Lung (tissue), 12 donors: ENCODE measurements around the gene TCEA2. TPM values are rescaled to one million over a fixed set of nuclear protein-coding genes. Genes with fewer than 3 reads are reported as not detected.

Source experiments
- ATAC-seq: fragments of 200-7000 bp; cut with Tn5 transposase; one replicate; pipeline ENCODE4 v1.9.1; 2020; ENCODE audit warnings: moderate number of reproducible peaks; ENCODE audit not compliant: insufficient read depth, low FRiP score
- DNase-seq, 3 donors: peaks; one replicate each; pipeline ENCODE4 v3.0.0-alpha.2; 2013 to 2017
- H3K27ac ChIP-seq, 2 donors: one replicate each; pipeline ENCODE4 v1.5.1; 2013; ENCODE audit warnings: mild to moderate bottlenecking in 2 of 2, moderate library complexity in 2 of 2, control low read depth in 1 of 2, inconsistent platforms in 1 of 2, low read depth in 1 of 2, low read length in 1 of 2
- H3K27me3 ChIP-seq, 3 donors: one replicate each; pipeline ENCODE4 v1.5.1; 2013; ENCODE audit warnings: low read length in 2 of 3; ENCODE audit not compliant: control insufficient read depth in 3 of 3, insufficient read depth in 3 of 3
- H3K36me3 ChIP-seq, 4 donors: one replicate each; pipeline ENCODE4 v1.5.1; 2013; ENCODE audit warnings: low read length in 4 of 4, mild to moderate bottlenecking in 1 of 4, moderate library complexity in 1 of 4; ENCODE audit not compliant: control insufficient read depth in 4 of 4, insufficient read depth in 4 of 4
- H3K4me1 ChIP-seq, 5 donors: one replicate each; pipeline ENCODE4 v1.5.1; 2013; ENCODE audit warnings: low read length in 5 of 5, mild to moderate bottlenecking in 2 of 5, moderate library complexity in 1 of 5; ENCODE audit not compliant: control insufficient read depth in 5 of 5, insufficient read depth in 5 of 5
- H3K4me3 ChIP-seq: one replicate; pipeline ENCODE4 v1.5.1; 2013; ENCODE audit warnings: mild to moderate bottlenecking, control low read depth, moderate library complexity
- H3K9ac ChIP-seq, 2 donors: one replicate each; pipeline ENCODE4 v1.5.1; 2013; ENCODE audit warnings: low read length in 2 of 2, control low read depth in 1 of 2; ENCODE audit not compliant: insufficient read depth in 1 of 2
- H3K9me3 ChIP-seq, 4 donors: one replicate each; pipeline ENCODE4 v1.5.1; 2013; ENCODE audit warnings: low read length in 3 of 4, mild to moderate bottlenecking in 1 of 4, moderate library complexity in 1 of 4; ENCODE audit not compliant: control insufficient read depth in 4 of 4, insufficient read depth in 3 of 4
- WGBS, 2 donors: extraction: QIAGEN DNeasy Blood & Tissue Kit; methylation state at CpG; one replicate each; pipeline ENCODE4 v1.1.7; 2013; 5-methylcytosine and 5-hydroxymethylcytosine counted together
- polyA plus RNA-seq, 2 donors: library from polyadenylated mRNA; stranded (reverse); fragments of 200-250 nt; gene quantifications; one replicate each; pipeline ENCODE4 v1.2.1, GENCODE V29; 2013
- total RNA-seq, 2 donors: library from RNA; depleted of rRNA in 1 of 2; stranded (reverse); fragments of >200 nt in 1 of 2; gene quantifications; one replicate each; pipeline ENCODE4 v1.2.1, GENCODE V29; 2014 to 2021
- TF ChIP-seq, protein P1 (sequence below): IDR thresholded peaks from 2 replicates; pipeline ENCODE4 v1.5.1; 2012; ENCODE audit warnings: mild to moderate bottlenecking; ENCODE audit errors: control extremely low read depth, extremely low read depth
- donor health status: control.
- donor health status: control.
- donor health status: Bipolar disorder and iron deficiency.
- donor health status: healthy.
- donor health status: DM: yes; HTN: yes; CAD: no.

TCEA2 gene
- total and polyA plus RNA-seq, 4 donors = 18.3 to 32.9 (median 30.7) TPM

DNA sequence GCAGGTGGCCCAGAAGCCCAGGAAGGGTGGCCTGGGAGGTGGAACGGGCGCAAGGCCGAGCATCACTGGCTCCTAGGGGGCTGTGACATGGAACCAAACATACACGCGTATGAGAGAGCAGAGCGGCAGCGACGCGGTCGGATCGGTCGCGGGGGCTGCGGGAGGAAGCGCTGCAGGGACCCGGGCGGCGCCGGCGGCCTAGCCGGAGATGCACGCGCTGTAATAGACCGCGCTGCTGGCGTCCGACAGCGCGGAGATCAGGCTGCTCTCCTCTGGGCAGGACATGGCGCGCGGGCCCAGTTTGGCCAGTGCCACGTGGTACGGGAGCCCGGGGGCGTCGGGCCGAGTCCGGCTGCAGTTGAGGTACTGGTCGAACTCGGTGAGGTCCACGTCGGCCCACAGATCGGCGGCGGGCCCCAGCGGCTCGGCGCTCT lies 15.0 kb upstream of the TCEA2 start:
- DNase-seq = no peak
- no peak for ATAC-seq
- H3K36me3 ChIP-seq = peaks cover 0 to 8% (median 1%) of the 10 kb centered on the region in 4 donors
- peaks cover 0 to 43% (median 5%) of the 10 kb centered on the region in 5 donors for H3K4me1 ChIP-seq
- 20 to 21% methylated on average over 48 to 49 of the region's 49 CpGs for WGBS, 2 donors
- H3K27ac ChIP-seq = peak overlapping the region; percentile 49 to 68
- H3K27me3 ChIP-seq = peaks cover 0 to 43% (median 7%) of the 10 kb centered on the region in 3 donors
- peaks cover 0 to 3% (median 0%) of the 10 kb centered on the region in 4 donors for H3K9me3 ChIP-seq
- TF ChIP-seq, protein P1, sequence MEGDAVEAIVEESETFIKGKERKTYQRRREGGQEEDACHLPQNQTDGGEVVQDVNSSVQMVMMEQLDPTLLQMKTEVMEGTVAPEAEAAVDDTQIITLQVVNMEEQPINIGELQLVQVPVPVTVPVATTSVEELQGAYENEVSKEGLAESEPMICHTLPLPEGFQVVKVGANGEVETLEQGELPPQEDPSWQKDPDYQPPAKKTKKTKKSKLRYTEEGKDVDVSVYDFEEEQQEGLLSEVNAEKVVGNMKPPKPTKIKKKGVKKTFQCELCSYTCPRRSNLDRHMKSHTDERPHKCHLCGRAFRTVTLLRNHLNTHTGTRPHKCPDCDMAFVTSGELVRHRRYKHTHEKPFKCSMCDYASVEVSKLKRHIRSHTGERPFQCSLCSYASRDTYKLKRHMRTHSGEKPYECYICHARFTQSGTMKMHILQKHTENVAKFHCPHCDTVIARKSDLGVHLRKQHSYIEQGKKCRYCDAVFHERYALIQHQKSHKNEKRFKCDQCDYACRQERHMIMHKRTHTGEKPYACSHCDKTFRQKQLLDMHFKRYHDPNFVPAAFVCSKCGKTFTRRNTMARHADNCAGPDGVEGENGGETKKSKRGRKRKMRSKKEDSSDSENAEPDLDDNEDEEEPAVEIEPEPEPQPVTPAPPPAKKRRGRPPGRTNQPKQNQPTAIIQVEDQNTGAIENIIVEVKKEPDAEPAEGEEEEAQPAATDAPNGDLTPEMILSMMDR = no peak
- H3K9ac ChIP-seq = no peak overlapping the region
- H3K4me3 ChIP-seq = peak overlapping the region; percentile 67

DNA sequence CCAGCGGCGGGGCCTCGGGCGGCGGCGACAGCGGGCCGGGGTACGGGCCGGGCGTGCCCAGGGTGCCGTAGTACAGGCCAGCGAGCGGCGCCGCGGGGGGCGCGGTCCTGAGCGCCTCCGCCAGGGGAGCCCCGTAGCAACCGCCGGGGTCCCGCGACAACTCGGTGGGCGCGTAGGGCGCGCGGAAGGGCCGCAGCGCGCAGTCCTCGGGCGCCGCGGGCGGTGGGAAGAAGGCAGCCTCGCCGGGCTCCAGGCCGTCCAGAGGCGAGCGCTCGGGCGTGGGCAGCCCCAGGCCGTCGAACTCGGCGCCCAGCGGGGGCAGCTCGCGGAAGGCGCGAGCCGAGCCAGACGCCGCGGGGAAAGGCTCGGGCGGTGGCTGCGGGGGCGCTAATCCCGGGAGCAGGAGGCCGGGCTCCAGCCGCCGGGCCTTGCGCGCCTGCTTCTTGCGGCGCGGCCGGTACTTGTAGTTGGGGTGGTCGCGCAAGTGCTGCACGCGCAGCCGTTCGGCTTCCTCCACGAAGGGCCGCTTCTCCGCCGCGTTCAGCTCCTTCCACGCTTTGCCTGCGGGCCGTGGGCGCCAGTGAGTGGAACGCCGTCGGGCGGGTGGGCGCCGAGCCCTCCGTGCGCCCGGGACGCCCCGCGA lies 14.5 kb upstream of the TCEA2 start:
- Histone ChIP-seq H3K4me3 (peak overlapping the region; percentile 67), H3K27ac (peak overlapping the region; percentile 49 to 68), H3K36me3 (peaks cover 0 to 8% (median 1%) of the 10 kb centered on the region in 4 donors), H3K9me3 (peaks cover 0 to 3% (median 0%) of the 10 kb centered on the region in 4 donors), H3K27me3 (peaks cover 0 to 40% (median 7%) of the 10 kb centered on the region in 3 donors), H3K9ac (no peak overlapping the region), H3K4me1 (peaks cover 0 to 48% (median 10%) of the 10 kb centered on the region in 5 donors)
- ATAC-seq (no peak), DNase-seq (no peak)
- 8 to 10% methylated on average over 44 to 101 of the region's 101 CpGs for WGBS, 2 donors
- TF ChIP-seq, protein P1 = no peak

DNA sequence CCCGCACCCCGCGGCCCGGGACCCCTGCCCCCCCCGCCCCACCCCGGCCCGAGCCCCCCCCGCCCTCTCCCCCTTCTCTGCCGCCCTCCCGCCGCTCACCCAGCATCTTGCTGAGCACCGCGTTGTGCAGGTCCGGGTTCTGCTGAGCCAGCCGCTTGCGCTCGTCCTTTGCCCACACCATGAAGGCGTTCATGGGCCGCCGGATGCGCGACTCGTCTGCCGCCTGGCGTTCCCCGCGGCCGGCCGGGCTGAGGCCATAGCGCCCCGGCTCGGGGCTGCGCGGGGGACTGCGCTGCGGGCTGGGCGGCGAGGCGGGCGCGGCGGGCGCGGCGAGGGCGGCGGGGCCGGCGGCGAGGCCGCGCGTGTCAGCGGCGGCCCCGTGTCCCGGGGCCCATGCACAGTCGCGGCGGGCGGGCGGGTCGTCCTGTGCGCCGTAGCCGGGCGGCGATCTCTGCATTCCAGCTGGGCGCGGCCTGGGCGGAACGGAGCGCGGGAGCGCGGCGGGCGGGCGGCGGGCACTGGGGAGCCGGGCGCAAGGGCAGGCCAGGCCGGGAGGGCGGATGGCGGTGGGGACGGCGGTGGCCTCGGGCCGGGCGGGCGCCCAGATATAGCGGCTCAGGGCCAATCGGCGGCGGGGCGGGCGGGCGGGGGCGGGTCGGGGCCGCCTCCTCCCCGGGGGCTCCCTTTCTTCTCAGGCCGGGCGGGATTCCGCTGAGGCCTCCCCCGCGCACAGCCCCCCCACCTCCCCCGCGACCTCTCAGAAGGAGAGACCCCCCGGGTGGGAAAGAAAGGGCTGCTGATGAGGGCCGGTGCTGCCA lies 13.7 kb upstream of the TCEA2 start, which contains the start of gene SOX18:
Gene SOX18, minus strand, starts transcription at position 580 of the 818 bp plus-strand sequence. Its CDS starts 123 bp downstream, at position 457.
- Histone ChIP-seq H3K9ac (no peak within 1 kb of the TSS), H3K4me1 (peaks cover 0 to 56% (median 10%) of the 10 kb centered on the region in 5 donors), H3K36me3 (peaks cover 0 to 8% (median 1%) of the 10 kb centered on the region in 4 donors), H3K27me3 (peaks cover 0 to 33% (median 7%) of the 10 kb centered on the region in 3 donors), H3K4me3 (peak within 1 kb of the TSS; percentile 67), H3K27ac (peak within 1 kb of the TSS; percentile 81 to 90), H3K9me3 (peaks cover 0 to 3% (median 0%) of the 10 kb centered on the region in 4 donors)
- TF ChIP-seq, protein P1 = no peak
- ATAC-seq = no peak
- peak; percentile 59 to 91 (median 61) for DNase-seq
- 0 to 1% methylated on average over 36 to 109 of the region's 111 CpGs for WGBS, 2 donors
